CD14-positive monocyte (primary cell): ENCODE results near the gene ALG10B. TPM values are rescaled to one million over a fixed set of nuclear protein-coding genes. Genes with fewer than 3 reads are reported as not detected.

Experiments used
- DNase-seq, 3 donors: peaks; one replicate each; pipeline ENCODE4 v3.0.0-alpha.2; 2011 to 2022
- H2AFZ ChIP-seq: 2 replicates; pipeline ENCODE4 v1.6.0; 2012; ENCODE audit warnings: mild to moderate bottlenecking, low read depth, low read length, inconsistent platforms; ENCODE audit not compliant: insufficient read depth, poor library complexity, severe bottlenecking
- H3K27ac ChIP-seq, 2 donors: 1 replicate in 1 of 2; 2 replicates in 1 of 2; pipeline ENCODE4 v1.5.1; 2012 to 2013; ENCODE audit warnings: low read length in 2 of 2, control low read depth in 1 of 2, inconsistent platforms in 1 of 2, low read depth in 1 of 2, mild to moderate bottlenecking in 1 of 2
- H3K27me3 ChIP-seq, 2 donors: one replicate each; pipeline versions ENCODE4 v1.6.0 to v1.6.1; 2011 to 2013; ENCODE audit warnings: low read length in 2 of 2; ENCODE audit not compliant: control insufficient read depth in 2 of 2, insufficient read depth in 2 of 2
- H3K36me3 ChIP-seq, 2 donors: replicated peaks in 1 of 2; 1 replicate in 1 of 2; 2 replicates in 1 of 2; pipeline versions ENCODE4 v1.5.1 to v1.6.1; 2012 to 2013; ENCODE audit warnings: low read length in 2 of 2, control low read depth in 1 of 2, inconsistent platforms in 1 of 2, mild to moderate bottlenecking in 1 of 2; ENCODE audit not compliant: insufficient read depth in 2 of 2, control insufficient read depth in 1 of 2
- H3K4me1 ChIP-seq, 2 donors: 1 replicate in 1 of 2; 2 replicates in 1 of 2; pipeline versions ENCODE4 v1.5.1 to v1.6.1; 2012 to 2013; ENCODE audit warnings: low read length in 2 of 2, control low read depth in 1 of 2, inconsistent platforms in 1 of 2, mild to moderate bottlenecking in 1 of 2, moderate library complexity in 1 of 2; ENCODE audit not compliant: insufficient read depth in 2 of 2, control insufficient read depth in 1 of 2
- H3K4me2 ChIP-seq: replicated peaks from 2 replicates; pipeline ENCODE3; 2012; ENCODE audit warnings: low read length, moderate library complexity, mild to moderate bottlenecking; ENCODE audit not compliant: poor library complexity, severe bottlenecking; ENCODE audit errors: extremely low read depth
- H3K4me3 ChIP-seq, 3 experiments: fragments of 200-600 bp in 1 of 3; sonication (generic) in 1 of 3; replicated peaks in 1 of 3; 1 replicate in 2 of 3; 2 replicates in 1 of 3; pipeline ENCODE4 v1.5.1; 2011 to 2013; ENCODE audit warnings: low read length in 3 of 3, mild to moderate bottlenecking in 3 of 3, control low read depth in 2 of 3, low read depth in 2 of 3, inconsistent platforms in 1 of 3, moderate library complexity in 1 of 3
- H3K79me2 ChIP-seq: 2 replicates; pipeline ENCODE4 v1.6.0; 2012; ENCODE audit warnings: mild to moderate bottlenecking, control low read depth, inconsistent platforms, low read length, moderate library complexity; ENCODE audit not compliant: insufficient read depth
- H3K9ac ChIP-seq: 2 replicates; pipeline ENCODE4 v1.6.0; 2017; ENCODE audit warnings: low read length, mild to moderate bottlenecking; ENCODE audit not compliant: insufficient read depth, poor library complexity, severe bottlenecking
- H3K9me3 ChIP-seq, 2 donors: replicated peaks in 1 of 2; 1 replicate in 1 of 2; 2 replicates in 1 of 2; pipeline versions ENCODE4 v1.5.1 to v1.6.1; 2012 to 2013; ENCODE audit warnings: low read length in 2 of 2, control low read depth in 1 of 2; ENCODE audit not compliant: control insufficient read depth in 1 of 2, insufficient read depth in 1 of 2
- H4K20me1 ChIP-seq: 2 replicates; pipeline ENCODE4 v1.6.0; 2012; ENCODE audit warnings: mild to moderate bottlenecking, low read length, control low read depth, moderate library complexity; ENCODE audit not compliant: insufficient read depth
- H3K27ac Mint-ChIP-seq, 7 donors: one replicate each; pipeline ENCODE4 v1.8.0; 2020; ENCODE audit warnings: mild to moderate bottlenecking in 7 of 7, mixed read lengths in 7 of 7, moderate library complexity in 6 of 7, inconsistent platforms in 2 of 7
- H3K27me3 Mint-ChIP-seq, 3 donors: one replicate each; pipeline ENCODE4 v1.8.0; 2021 to 2022; ENCODE audit warnings: low read depth in 3 of 3, mild to moderate bottlenecking in 3 of 3, mixed read lengths in 3 of 3, moderate library complexity in 3 of 3, inconsistent platforms in 1 of 3
- H3K36me3 Mint-ChIP-seq, 2 donors: one replicate each; pipeline ENCODE4 v1.8.0; 2020; ENCODE audit warnings: mixed read lengths in 2 of 2, inconsistent platforms in 1 of 2, mild to moderate bottlenecking in 1 of 2
- H3K4me1 Mint-ChIP-seq: one replicate; pipeline ENCODE4 v1.8.0; 2020; ENCODE audit warnings: mild to moderate bottlenecking, mixed read lengths
- H3K4me3 Mint-ChIP-seq, 2 donors: one replicate each; pipeline ENCODE4 v1.8.0; 2020; ENCODE audit warnings: mild to moderate bottlenecking in 2 of 2, mixed read lengths in 2 of 2, moderate library complexity in 1 of 2
- H3K9me3 Mint-ChIP-seq, 7 donors: one replicate each; pipeline ENCODE4 v1.8.0; 2020 to 2022; ENCODE audit warnings: mixed read lengths in 7 of 7, mild to moderate bottlenecking in 6 of 7, moderate library complexity in 6 of 7, inconsistent platforms in 2 of 7
- CTCF ChIP-seq: fragments of 200-600 bp; IDR thresholded peaks from one replicate; pipeline ENCODE4 v1.8.0; 2022; ENCODE audit warnings: antibody characterized with exemption, mild to moderate bottlenecking
- WGBS: methylation state at CpG from one replicate; pipeline ENCODE4 v1.1.5; 2013; ENCODE audit warnings: missing lambda C conversion rate; ENCODE audit not compliant: insufficient coverage; 5-methylcytosine and 5-hydroxymethylcytosine counted together
- intact Hi-C, 2 donors: fragments of 100-400 bp; cut with micrococcal nuclease; formaldehyde crosslinking; loops; one replicate each; pipeline versions ENCODE4 v1.15.0 to v1.15.1; 2023
- polyA plus RNA-seq, 3 donors: library from polyadenylated mRNA; depleted of rRNA in 1 of 3; unstranded in 2 of 3; stranded (reverse) in 1 of 3; fragments of 300-500 nt in 2 of 3; fragments of >200 nt in 1 of 3; fragmentation: Illumina TruSeq in 2 of 3; gene quantifications; 1 replicate in 2 of 3; 2 replicates in 1 of 3; pipeline ENCODE4 v1.2.3, GENCODE V29; 2012 to 2021

The ALG10B gene
- polyA plus RNA-seq, 3 donors: 1.2 to 2.2 (median 1.6) TPM

- no peak overlapping the region for H3K4me2 ChIP-seq
- no peak overlapping the region for H3K27ac Mint-ChIP-seq
- H3K4me3 ChIP-seq: no peak overlapping the region
- no peaks in the 10 kb centered on the region for H3K79me2 ChIP-seq
- H3K9me3 Mint-ChIP-seq: no peaks in the 10 kb centered on the region
- H3K36me3 ChIP-seq: no peaks in the 10 kb centered on the region
- no peaks in the 10 kb centered on the region for H3K27me3 ChIP-seq
- intact Hi-C loops: loop anchor here (5.0 to 10.0 kb wide), 2 partner anchors 777 to 780 kb away; no protein-coding TSS in a partner anchor
- peaks cover 0 to 4% of the 10 kb centered on the region in 2 donors for H3K4me1 ChIP-seq
- H3K27me3 Mint-ChIP-seq: no peaks in the 10 kb centered on the region
- H3K9me3 ChIP-seq: no peaks in the 10 kb centered on the region
- no peak for TF ChIP-seq CTCF
- H2AFZ ChIP-seq: no peak overlapping the region
- H3K27ac ChIP-seq: no peak overlapping the region
- no peak for DNase-seq
- peaks cover 3% of the 10 kb centered on the region for H3K4me1 Mint-ChIP-seq
- no CpG with 5 or more reads among the region's 2 CpGs for WGBS
- peaks cover 8 to 9% of the 10 kb centered on the region in 2 donors for H3K36me3 Mint-ChIP-seq
- no peaks in the 10 kb centered on the region for H4K20me1 ChIP-seq
- H3K9ac ChIP-seq: no peak overlapping the region
- H3K4me3 Mint-ChIP-seq: no peak overlapping the region
These were observed 8.3 kb downstream of the ALG10B start for GRCh38 chr12:38324912-38325311.

DNA sequence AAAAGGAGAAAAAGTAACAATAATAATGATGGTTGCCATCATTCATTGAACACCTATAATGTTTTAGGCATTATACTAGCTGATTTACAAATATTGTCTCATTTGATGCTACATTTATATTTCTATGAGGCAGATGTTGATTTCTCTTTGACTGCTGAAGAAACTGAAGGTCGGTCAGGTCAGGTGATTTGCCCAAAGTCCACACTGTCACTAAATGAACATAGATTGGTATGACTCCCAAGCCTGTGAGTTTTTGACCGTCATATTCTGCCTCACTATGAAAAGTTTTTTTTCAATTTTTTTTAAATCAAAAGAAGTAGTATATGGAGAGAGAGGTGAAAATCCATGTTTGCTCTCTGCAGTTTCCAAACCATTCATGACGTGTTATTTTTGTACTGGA is 10.8 kb downstream of the ALG10B start:
- H3K27ac Mint-ChIP-seq: no peak overlapping the region
- H3K36me3 ChIP-seq: no peaks in the 10 kb centered on the region
- WGBS: 100% methylated on average over 1 of the region's 3 CpGs

More for the DNA sequence above, 10.8 kb downstream of the ALG10B start:
- H4K20me1 ChIP-seq: no peaks in the 10 kb centered on the region
- Mint-ChIP-seq H3K27me3 (no peaks in the 10 kb centered on the region), H3K4me1 (peaks cover 3% of the 10 kb centered on the region), H3K4me3 (no peak overlapping the region), H3K36me3 (peaks cover 3% of the 10 kb centered on the region in 2 donors), H3K9me3 (peaks cover 0 to 11% (median 8%) of the 10 kb centered on the region in 7 donors)
- DNase-seq: no peak
- H3K79me2 ChIP-seq: no peaks in the 10 kb centered on the region
- no peak overlapping the region for H3K9ac ChIP-seq
- peaks cover 0 to 7% of the 10 kb centered on the region in 2 donors for H3K9me3 ChIP-seq
- TF ChIP-seq CTCF: no peak
- no peak overlapping the region for H2AFZ ChIP-seq
- H3K27ac ChIP-seq: no peak overlapping the region
- H3K4me1 ChIP-seq: peaks cover 0 to 4% of the 10 kb centered on the region in 2 donors
- H3K27me3 ChIP-seq: no peaks in the 10 kb centered on the region
- intact Hi-C loops: loop anchor here (5.0 to 10.0 kb wide), 2 partner anchors 775 to 777 kb away; no protein-coding TSS in a partner anchor
- H3K4me2 ChIP-seq: no peak overlapping the region
- no peak overlapping the region for H3K4me3 ChIP-seq
